IMR-90 (cell line): ENCODE measurements around the gene RAB36. TPM values are rescaled to one million over a fixed set of nuclear protein-coding genes. Genes with fewer than 3 reads are reported as not detected.

ENCODE experiments used
- ATAC-seq: fragments of 200-7000 bp; cut with Tn5 transposase; 2 replicates; pipeline ENCODE4 v1.9.1; 2020; ENCODE audit warnings: low read depth, mild to moderate bottlenecking, moderate library complexity
- BruUV-seq: library from RNA; stranded (reverse); fragments of 400-500 nt; replicated peaks from 2 replicates; lab custom pipeline; 2021; lab: Mats Ljungman, UMichigan
- CTCF ChIA-PET: fragments of 300-600 bp; formaldehyde crosslinking; extraction: SDS; loops from one replicate; lab custom pipeline; 2021; ENCODE audit warnings: antibody characterized with exemption; lab: Yijun Ruan, JAX
- POLR2A ChIA-PET: fragments of 300-600 bp; sonication (Branson Sonifier 250); formaldehyde crosslinking; loops from one replicate; lab custom pipeline; 2022; ENCODE audit warnings: antibody characterized with exemption; ENCODE audit not compliant: unreplicated experiment; lab: Charles Lee
- DNase-seq: peaks from one replicate; pipeline ENCODE4 v3.0.0; 2013
- H2AFZ ChIP-seq: replicated peaks from 2 replicates; pipeline ENCODE3; 2013; ENCODE audit warnings: low read length, mild to moderate bottlenecking; ENCODE audit not compliant: poor library complexity
- H2AK5ac ChIP-seq: 2 replicates; pipeline ENCODE4 v1.6.1; 2013; ENCODE audit warnings: low read depth, low read length, inconsistent platforms
- H2AK9ac ChIP-seq: replicated peaks from 2 replicates; pipeline ENCODE3; 2013; ENCODE audit warnings: mild to moderate bottlenecking, low read depth, low read length, moderate library complexity; ENCODE audit not compliant: poor library complexity
- H2BK120ac ChIP-seq: 2 replicates; pipeline ENCODE4 v1.6.1; 2013; ENCODE audit warnings: low read depth, low read length, inconsistent platforms
- H2BK15ac ChIP-seq: 3 replicates; pipeline ENCODE4 v1.6.1; 2013; ENCODE audit warnings: low read depth, low read length, inconsistent platforms
- H2BK20ac ChIP-seq: 2 replicates; pipeline ENCODE4 v1.6.1; 2013; ENCODE audit warnings: low read depth, mild to moderate bottlenecking, inconsistent platforms, low read length, moderate library complexity
- H2BK5ac ChIP-seq: 2 replicates; pipeline ENCODE4 v1.6.1; 2013; ENCODE audit warnings: mild to moderate bottlenecking, low read depth, low read length, inconsistent platforms; ENCODE audit not compliant: poor library complexity, severe bottlenecking
- H3K14ac ChIP-seq: replicated peaks from 2 replicates; pipeline ENCODE4 v1.6.1; 2013; ENCODE audit warnings: low read depth, low read length, inconsistent platforms
- H3K18ac ChIP-seq: 2 replicates; pipeline ENCODE4 v1.6.1; 2013; ENCODE audit warnings: low read depth, low read length, control low read depth
- H3K23ac ChIP-seq: 2 replicates; pipeline ENCODE4 v1.6.1; 2013; ENCODE audit warnings: low read depth, low read length, inconsistent platforms
- H3K27ac ChIP-seq: 2 replicates; pipeline ENCODE4 v1.5.1; 2013; ENCODE audit warnings: mild to moderate bottlenecking, control low read depth, low read length; ENCODE audit not compliant: insufficient read depth
- H3K27me3 ChIP-seq: 2 replicates; pipeline ENCODE4 v1.6.1; 2013; ENCODE audit warnings: low read length; ENCODE audit not compliant: control insufficient read depth, insufficient read depth
- H3K36me3 ChIP-seq: 2 replicates; pipeline ENCODE4 v1.6.1; 2013; ENCODE audit warnings: low read length, mixed read lengths; ENCODE audit not compliant: control insufficient read depth, insufficient read depth
- H3K4ac ChIP-seq: 2 replicates; pipeline ENCODE4 v1.6.1; 2013; ENCODE audit warnings: low read depth, low read length, inconsistent platforms
- H3K4me1 ChIP-seq: 2 replicates; pipeline ENCODE4 v1.6.1; 2013; ENCODE audit warnings: low read length, mixed read lengths; ENCODE audit not compliant: control insufficient read depth, insufficient read depth
- H3K4me2 ChIP-seq: 2 replicates; pipeline ENCODE4 v1.6.1; 2013; ENCODE audit warnings: low read depth, mild to moderate bottlenecking, control low read depth, low read length, moderate library complexity
- H3K4me3 ChIP-seq: 2 replicates; pipeline ENCODE4 v1.5.1; 2013; ENCODE audit warnings: low read depth, mild to moderate bottlenecking, control low read depth, low read length, moderate library complexity; ENCODE audit not compliant: insufficient read depth
- H3K56ac ChIP-seq: 2 replicates; pipeline ENCODE4 v1.6.1; 2013; ENCODE audit warnings: low read length, inconsistent platforms; ENCODE audit not compliant: insufficient read depth; ENCODE audit errors: extremely low read depth
- H3K79me1 ChIP-seq, 2 experiments: 2 replicates each; pipeline ENCODE4 v1.6.1; 2013; ENCODE audit warnings: low read length in 2 of 2, inconsistent platforms in 1 of 2, low read depth in 1 of 2
- H3K9ac ChIP-seq: 2 replicates; pipeline ENCODE4 v1.6.1; 2013; ENCODE audit warnings: low read depth, low read length, control low read depth
- H3K9me1 ChIP-seq: 2 replicates; pipeline ENCODE4 v1.6.1; 2013; ENCODE audit warnings: low read length, inconsistent platforms; ENCODE audit not compliant: insufficient read depth
- H3K9me3 ChIP-seq: 2 replicates; pipeline ENCODE4 v1.6.1; 2013; ENCODE audit warnings: low read length; ENCODE audit not compliant: control insufficient read depth, insufficient read depth
- H4K20me1 ChIP-seq: 2 replicates; pipeline ENCODE4 v1.6.1; 2013; ENCODE audit warnings: low read length, inconsistent platforms; ENCODE audit not compliant: insufficient read depth
- H4K5ac ChIP-seq: 2 replicates; pipeline ENCODE4 v1.6.1; 2013; ENCODE audit warnings: mild to moderate bottlenecking, low read depth, low read length, control low read depth
- H4K8ac ChIP-seq, 2 experiments: 2 replicates each; pipeline ENCODE4 v1.6.1; 2013; ENCODE audit warnings: low read depth in 2 of 2, low read length in 2 of 2, control low read depth in 1 of 2, inconsistent platforms in 1 of 2
- H4K91ac ChIP-seq: 2 replicates; pipeline ENCODE4 v1.6.1; 2013; ENCODE audit warnings: low read depth, low read length, inconsistent platforms; ENCODE audit not compliant: insufficient read depth
- CEBPB ChIP-seq: IDR thresholded peaks from 2 replicates; pipeline ENCODE4 v1.6.1; 2012; ENCODE audit warnings: low read depth, low read length, improper control_type of control experiment
- CHD1 ChIP-seq: IDR thresholded peaks from 2 replicates; pipeline ENCODE4 v1.6.1; 2012; ENCODE audit warnings: low read depth, low read length, improper control_type of control experiment
- CTCF ChIP-seq: conservative IDR thresholded peaks from 2 replicates; pipeline ENCODE4 v1.5.1; 2012; ENCODE audit warnings: mild to moderate bottlenecking, low read depth, low read length, improper control_type of control experiment
- MAFK ChIP-seq: IDR thresholded peaks from 2 replicates; pipeline ENCODE4 v1.6.1; 2012; ENCODE audit warnings: low read depth, low read length, improper control_type of control experiment
- MAZ ChIP-seq: IDR thresholded peaks from 2 replicates; pipeline ENCODE4 v1.6.1; 2012; ENCODE audit warnings: low read depth, mild to moderate bottlenecking, low read length, improper control_type of control experiment, moderate library complexity, borderline replicate concordance
- MXI1 ChIP-seq: IDR thresholded peaks from 2 replicates; pipeline ENCODE4 v1.6.1; 2012; ENCODE audit warnings: low read depth, mild to moderate bottlenecking, low read length, moderate library complexity, borderline replicate concordance
- POLR2A ChIP-seq: IDR thresholded peaks from 2 replicates; pipeline ENCODE4 v1.6.1; 2012; ENCODE audit warnings: mild to moderate bottlenecking, low read depth, low read length
- RAD21 ChIP-seq: IDR thresholded peaks from 2 replicates; pipeline ENCODE4 v1.6.1; 2012; ENCODE audit warnings: low read length, improper control_type of control experiment
- SMC3 ChIP-seq: fragments of 150-350 bp; IDR thresholded peaks from 2 replicates; pipeline ENCODE4 v1.6.1; 2016; ENCODE audit warnings: low read depth, mild to moderate bottlenecking, antibody characterized with exemption, low read length, moderate library complexity
- USF2 ChIP-seq: fragments of 150-350 bp; IDR thresholded peaks from 2 replicates; pipeline ENCODE4 v1.6.1; 2017; ENCODE audit warnings: mild to moderate bottlenecking, antibody characterized with exemption, low read length, low read depth
- WGBS, 2 experiments: methylation state at CpG; one replicate each; pipeline versions ENCODE4 v1.1.5 to v1.1.7; 2013; ENCODE audit warnings: missing lambda C conversion rate in 2 of 2; ENCODE audit not compliant: insufficient read length in 1 of 2; ENCODE audit errors: extremely low coverage in 2 of 2; 5-methylcytosine and 5-hydroxymethylcytosine counted together
- dilution Hi-C: fragments of 300-500 bp; cut with HindIII; formaldehyde crosslinking; loops from one replicate; pipeline ENCODE4 v1.14.3; 2018; ENCODE audit warnings: low sequenced_read_pairs; ENCODE audit not compliant: unreplicated experiment
- in situ Hi-C: fragments of 300-500 bp; cut with MboI; formaldehyde crosslinking; loops from 3 replicates; pipeline ENCODE4 v1.14.3; 2019; ENCODE audit warnings: low sequenced_read_pairs, inconsistent platforms, mixed read lengths
- intact Hi-C: fragments of 100-400 bp; cut with micrococcal nuclease; formaldehyde crosslinking; loops from 2 replicates; pipeline ENCODE4 v1.10.0; 2022
- polyA plus RNA-seq, 3 experiments: library from polyadenylated mRNA; depleted of rRNA; stranded (reverse); fragments of >200 nt; gene quantifications; 2 replicates each; pipeline ENCODE4 v1.2.3, GENCODE V29; 2012; ENCODE audit warnings: low replicate concordance in 1 of 3
- total RNA-seq: library from RNA; depleted of rRNA; stranded (reverse); fragments of >200 nt; gene quantifications from 2 replicates; pipeline ENCODE4 v1.2.3, GENCODE V29; 2012

Gene RAB36
- total and polyA plus RNA-seq, 2 of the 4 experiments (the other 2 are of a cell fraction) = 3.6 to 4.0 TPM

GRCh38 chr22:23210428-23211170, 65.3 kb downstream of the RAB36 start:
- no peak overlapping the region for H4K8ac ChIP-seq
- H3K4me2 ChIP-seq = no peak overlapping the region
- H2BK15ac ChIP-seq = no peak overlapping the region
- no peak overlapping the region for H3K56ac ChIP-seq
- no peak overlapping the region; the same call in 1 of the 2 replicates for H3K14ac ChIP-seq
- ATAC-seq (no peak), DNase-seq (no peak)
- no peak overlapping the region for H2BK5ac ChIP-seq
- no peak overlapping the region for H3K9ac ChIP-seq
- no peak overlapping the region for H4K91ac ChIP-seq
- no peak overlapping the region for H4K5ac ChIP-seq
- in situ Hi-C loops (no loop called here), intact Hi-C loops (no loop called here), dilution Hi-C loops (no loop called here)
- H3K4me3 ChIP-seq = no peak overlapping the region
- POLR2A ChIA-PET = no interaction called here
- no peak overlapping the region for H3K23ac ChIP-seq
- H3K9me3 ChIP-seq = no peaks in the 10 kb centered on the region
- H3K27ac ChIP-seq = no peak overlapping the region
- H3K4ac ChIP-seq = no peak overlapping the region
- H2AFZ ChIP-seq = no peak overlapping the region
- no peaks in the 10 kb centered on the region for H3K27me3 ChIP-seq
- no peak overlapping the region for H2AK5ac ChIP-seq
- H3K18ac ChIP-seq = no peak overlapping the region
- no CpG with 5 or more reads among the region's 6 CpGs for WGBS, 2 experiments
- no peak overlapping the region for H2AK9ac ChIP-seq
- peaks cover 33% of the 10 kb centered on the region for H4K20me1 ChIP-seq
- no peaks in the 10 kb centered on the region for H3K36me3 ChIP-seq
- H2BK20ac ChIP-seq = no peak overlapping the region
- H2BK120ac ChIP-seq = no peak overlapping the region
- H3K79me1 ChIP-seq = peaks cover 36 to 64% of the 10 kb centered on the region in 2 experiments
- CTCF ChIA-PET = no interaction called here
- peaks cover 24% of the 10 kb centered on the region for H3K9me1 ChIP-seq
- BruUV-seq = no TSS peak
- H3K4me1 ChIP-seq = peaks cover 6% of the 10 kb centered on the region
- no peak for TF ChIP-seq RAD21
- TF ChIP-seq SMC3 = no peak
- no peak for TF ChIP-seq POLR2A
- no peak for TF ChIP-seq MAFK
- TF ChIP-seq CTCF = no peak
- no peak for TF ChIP-seq CHD1
- TF ChIP-seq MXI1 = no peak
- no peak for TF ChIP-seq MAZ
- no peak for TF ChIP-seq CEBPB
- TF ChIP-seq USF2 = no peak
